Measurements from ENCODE around the gene NRK.

- no peak for TF ChIP-seq TCF7L2 (IDR thresholded peaks at IDR 0.05; ENCODE audit: borderline replicate concordance, extremely low read depth, insufficient read depth, insufficient read length)
- TF ChIP-seq, protein P1, sequence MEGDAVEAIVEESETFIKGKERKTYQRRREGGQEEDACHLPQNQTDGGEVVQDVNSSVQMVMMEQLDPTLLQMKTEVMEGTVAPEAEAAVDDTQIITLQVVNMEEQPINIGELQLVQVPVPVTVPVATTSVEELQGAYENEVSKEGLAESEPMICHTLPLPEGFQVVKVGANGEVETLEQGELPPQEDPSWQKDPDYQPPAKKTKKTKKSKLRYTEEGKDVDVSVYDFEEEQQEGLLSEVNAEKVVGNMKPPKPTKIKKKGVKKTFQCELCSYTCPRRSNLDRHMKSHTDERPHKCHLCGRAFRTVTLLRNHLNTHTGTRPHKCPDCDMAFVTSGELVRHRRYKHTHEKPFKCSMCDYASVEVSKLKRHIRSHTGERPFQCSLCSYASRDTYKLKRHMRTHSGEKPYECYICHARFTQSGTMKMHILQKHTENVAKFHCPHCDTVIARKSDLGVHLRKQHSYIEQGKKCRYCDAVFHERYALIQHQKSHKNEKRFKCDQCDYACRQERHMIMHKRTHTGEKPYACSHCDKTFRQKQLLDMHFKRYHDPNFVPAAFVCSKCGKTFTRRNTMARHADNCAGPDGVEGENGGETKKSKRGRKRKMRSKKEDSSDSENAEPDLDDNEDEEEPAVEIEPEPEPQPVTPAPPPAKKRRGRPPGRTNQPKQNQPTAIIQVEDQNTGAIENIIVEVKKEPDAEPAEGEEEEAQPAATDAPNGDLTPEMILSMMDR (IDR thresholded peaks at IDR 0.05 in 2 of 3, conservative IDR thresholded peaks at IDR 0.05 in 1 of 3; ENCODE audit: borderline replicate concordance in 1 of 3, insufficient read depth in 1 of 3, low read depth in 2 of 3, low read length in 2 of 3) = no peak
- no peak for TF ChIP-seq ZNF274 (IDR thresholded peaks at IDR 0.05; ENCODE audit: low read depth, low read length)
- no peak for TF ChIP-seq ELF1 (IDR thresholded peaks at IDR 0.05; ENCODE audit: borderline replicate concordance, low read depth)
- no peak for TF ChIP-seq EZH2 (IDR thresholded peaks at IDR 0.05)
- no peak for TF ChIP-seq FOSL1 (IDR thresholded peaks at IDR 0.05; ENCODE audit: low read depth)
- no peak for TF ChIP-seq POLR2AphosphoS5 (IDR thresholded peaks at IDR 0.05; ENCODE audit: low read depth, low read length)
- no peak for TF ChIP-seq EZH2phosphoT487 (IDR thresholded peaks at IDR 0.05; ENCODE audit: borderline replicate concordance)
Measured at GRCh38 chrX:105822138-105823091, at the start of gene NRK.
